K562 (cell line): ENCODE data around the gene RFESD. TPM values are rescaled to one million over a fixed set of nuclear protein-coding genes. Genes with fewer than 3 reads are reported as not detected.

Source experiments
- ARID1B ChIP-seq: fragments of 450-650 bp; IDR thresholded peaks from 2 replicates; pipeline ENCODE4 v1.6.1; 2016; ENCODE audit warnings: antibody characterized with exemption, mild to moderate bottlenecking, inconsistent platforms
- FOSL1 ChIP-seq: fragments of 200-800 bp; sonication (Bioruptor generic); conservative IDR thresholded peaks from 2 replicates; pipeline ENCODE4 v1.6.1; 2016; ENCODE audit warnings: missing genetic modification characterization, missing compliant biosample characterization
- ILF3 ChIP-seq: fragments of 450-650 bp; IDR thresholded peaks from 2 replicates; pipeline ENCODE4 v1.6.1; 2018; ENCODE audit warnings: antibody characterized with exemption, mild to moderate bottlenecking, moderate library complexity, borderline replicate concordance
- MAFK ChIP-seq: IDR thresholded peaks from 2 replicates; pipeline ENCODE4 v1.6.1; 2011; ENCODE audit warnings: low read length, improper control_type of control experiment
- SAFB ChIP-seq: fragments of 200-400 bp; formaldehyde crosslinking; IDR thresholded peaks from 2 replicates; pipeline ENCODE4 v1.6.1; 2017; ENCODE audit warnings: low read depth, low read length, borderline replicate concordance
- TEAD4 ChIP-seq, 2 experiments: sonication (generic) in 1 of 2; formaldehyde crosslinking in 1 of 2; IDR thresholded peaks; 2 replicates each; pipeline versions ENCODE4 v1.6.1 to v1.8.0; 2012 to 2022; ENCODE audit warnings: borderline replicate concordance in 1 of 2, inconsistent platforms in 1 of 2, low read length in 1 of 2, mild to moderate bottlenecking in 1 of 2, missing genetic modification reagents in 1 of 2
- ZNF589 ChIP-seq: fragments of 200-800 bp; sonication (Bioruptor generic); IDR thresholded peaks from 2 replicates; pipeline ENCODE4 v1.6.1; 2016; ENCODE audit warnings: low read depth, missing genetic modification characterization, missing compliant biosample characterization
- polyA plus RNA-seq, 8 experiments: library from polyadenylated mRNA; depleted of rRNA in 4 of 8; stranded (reverse) in 5 of 8; unstranded in 3 of 8; fragments of >200 nt; fragmentation: Nextera tagmentation in 2 of 8; fragmentation: Illumina TruSeq in 1 of 8; extraction: Ambion mirVana in 2 of 8; extraction: Trizol in 1 of 8; gene quantifications; 2 replicates each; pipeline versions ENCODE4 v1.2.1 to v1.2.3, GENCODE V29; 2011 to 2014; ENCODE audit warnings: inconsistent platforms in 1 of 8, missing spikeins in 1 of 8
- total RNA-seq, 7 experiments: library from RNA; depleted of rRNA in 6 of 7; stranded (reverse); fragments of >200 nt in 6 of 7; fragmentation: Illumina TruSeq in 2 of 7; extraction: Trizol in 2 of 7; gene quantifications; 2 replicates each; pipeline versions ENCODE4 v1.2.1 to v1.2.3, GENCODE V29; 2011 to 2021; ENCODE audit warnings: low replicate concordance in 1 of 7
- TF ChIP-seq, protein P1 (sequence below), 2 experiments: fragments of 450-650 bp in 1 of 2; sonication (generic) in 1 of 2; formaldehyde crosslinking in 1 of 2; IDR thresholded peaks; 2 replicates each; pipeline versions ENCODE4 v1.7.1 to v1.9.0; 2016 to 2022; ENCODE audit warnings: inconsistent platforms in 1 of 2, mild to moderate bottlenecking in 1 of 2, missing genetic modification reagents in 1 of 2
- TF ChIP-seq, protein P2 (sequence below), 2 experiments: fragments of 450-650 bp; IDR thresholded peaks; 2 replicates each; pipeline ENCODE4 v1.6.1; 2016
- TF ChIP-seq, protein P3 (sequence below): fragments of 450-650 bp; formaldehyde crosslinking; IDR thresholded peaks from 2 replicates; pipeline ENCODE4 v1.4.0; 2020; ENCODE audit warnings: mild to moderate bottlenecking, mixed read lengths
- TF ChIP-seq, protein P4 (sequence below): fragments of 250-450 bp; sonication (Bioruptor Pico); IDR thresholded peaks from 2 replicates; pipeline ENCODE4 v1.4.0; 2020; ENCODE audit warnings: borderline replicate concordance

Gene RFESD
- total and polyA plus RNA-seq, 9 of the 15 experiments (the other 6 are each of a cell fraction or from before 2014, with no cell fraction given) = 62.3 to 600 (median 140) TPM

DNA sequence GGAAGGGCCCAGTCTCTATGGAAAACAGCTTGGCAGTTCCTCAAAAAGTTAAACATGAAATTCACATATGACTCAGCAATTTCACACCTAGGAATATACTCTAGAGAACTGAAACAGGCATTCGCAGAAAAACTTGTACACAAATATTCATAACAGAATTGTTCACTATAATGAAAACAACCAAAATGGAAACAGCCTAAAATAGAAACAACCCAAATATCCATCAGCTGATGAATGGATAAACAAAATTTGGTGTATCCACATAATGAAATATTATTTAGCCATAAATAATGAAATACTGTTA lies 31.5 kb upstream of the RFESD start (continued):
- TF ChIP-seq, protein P1, sequence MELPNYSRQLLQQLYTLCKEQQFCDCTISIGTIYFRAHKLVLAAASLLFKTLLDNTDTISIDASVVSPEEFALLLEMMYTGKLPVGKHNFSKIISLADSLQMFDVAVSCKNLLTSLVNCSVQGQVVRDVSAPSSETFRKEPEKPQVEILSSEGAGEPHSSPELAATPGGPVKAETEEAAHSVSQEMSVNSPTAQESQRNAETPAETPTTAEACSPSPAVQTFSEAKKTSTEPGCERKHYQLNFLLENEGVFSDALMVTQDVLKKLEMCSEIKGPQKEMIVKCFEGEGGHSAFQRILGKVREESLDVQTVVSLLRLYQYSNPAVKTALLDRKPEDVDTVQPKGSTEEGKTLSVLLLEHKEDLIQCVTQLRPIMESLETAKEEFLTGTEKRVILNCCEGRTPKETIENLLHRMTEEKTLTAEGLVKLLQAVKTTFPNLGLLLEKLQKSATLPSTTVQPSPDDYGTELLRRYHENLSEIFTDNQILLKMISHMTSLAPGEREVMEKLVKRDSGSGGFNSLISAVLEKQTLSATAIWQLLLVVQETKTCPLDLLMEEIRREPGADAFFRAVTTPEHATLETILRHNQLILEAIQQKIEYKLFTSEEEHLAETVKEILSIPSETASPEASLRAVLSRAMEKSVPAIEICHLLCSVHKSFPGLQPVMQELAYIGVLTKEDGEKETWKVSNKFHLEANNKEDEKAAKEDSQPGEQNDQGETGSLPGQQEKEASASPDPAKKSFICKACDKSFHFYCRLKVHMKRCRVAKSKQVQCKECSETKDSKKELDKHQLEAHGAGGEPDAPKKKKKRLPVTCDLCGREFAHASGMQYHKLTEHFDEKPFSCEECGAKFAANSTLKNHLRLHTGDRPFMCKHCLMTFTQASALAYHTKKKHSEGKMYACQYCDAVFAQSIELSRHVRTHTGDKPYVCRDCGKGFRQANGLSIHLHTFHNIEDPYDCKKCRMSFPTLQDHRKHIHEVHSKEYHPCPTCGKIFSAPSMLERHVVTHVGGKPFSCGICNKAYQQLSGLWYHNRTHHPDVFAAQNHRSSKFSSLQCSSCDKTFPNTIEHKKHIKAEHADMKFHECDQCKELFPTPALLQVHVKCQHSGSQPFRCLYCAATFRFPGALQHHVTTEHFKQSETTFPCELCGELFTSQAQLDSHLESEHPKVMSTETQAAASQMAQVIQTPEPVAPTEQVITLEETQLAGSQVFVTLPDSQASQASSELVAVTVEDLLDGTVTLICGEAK (IDR thresholded peaks at IDR 0.05) = peak; percentile 10; the same call in 1 of the 2 replicates
- TF ChIP-seq, protein P1 (CRISPR knock-in tag; IDR thresholded peaks at IDR 0.05) = no peak
- TF ChIP-seq SAFB (no peak), FOSL1 (no peak), MAFK (peak; percentile 92), ARID1B (0 out of 2 replicates have a peak, but pooled peaks have one; percentile 42), ILF3 (no peak), TEAD4 (IDR thresholded peaks at IDR 0.05; ENCODE audit: low read length) (no peak), TEAD4 (CRISPR knock-in tag; IDR thresholded peaks at IDR 0.05; ENCODE audit: borderline replicate concordance) (no peak), ZNF589 (CRISPR knock-in tag) (no peak)
- TF ChIP-seq, protein P2, sequence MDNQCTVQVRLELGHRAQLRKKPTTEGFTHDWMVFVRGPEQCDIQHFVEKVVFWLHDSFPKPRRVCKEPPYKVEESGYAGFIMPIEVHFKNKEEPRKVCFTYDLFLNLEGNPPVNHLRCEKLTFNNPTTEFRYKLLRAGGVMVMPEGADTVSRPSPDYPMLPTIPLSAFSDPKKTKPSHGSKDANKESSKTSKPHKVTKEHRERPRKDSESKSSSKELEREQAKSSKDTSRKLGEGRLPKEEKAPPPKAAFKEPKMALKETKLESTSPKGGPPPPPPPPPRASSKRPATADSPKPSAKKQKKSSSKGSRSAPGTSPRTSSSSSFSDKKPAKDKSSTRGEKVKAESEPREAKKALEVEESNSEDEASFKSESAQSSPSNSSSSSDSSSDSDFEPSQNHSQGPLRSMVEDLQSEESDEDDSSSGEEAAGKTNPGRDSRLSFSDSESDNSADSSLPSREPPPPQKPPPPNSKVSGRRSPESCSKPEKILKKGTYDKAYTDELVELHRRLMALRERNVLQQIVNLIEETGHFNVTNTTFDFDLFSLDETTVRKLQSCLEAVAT (IDR thresholded peaks at IDR 0.05) = no peak
- TF ChIP-seq, protein P3, sequence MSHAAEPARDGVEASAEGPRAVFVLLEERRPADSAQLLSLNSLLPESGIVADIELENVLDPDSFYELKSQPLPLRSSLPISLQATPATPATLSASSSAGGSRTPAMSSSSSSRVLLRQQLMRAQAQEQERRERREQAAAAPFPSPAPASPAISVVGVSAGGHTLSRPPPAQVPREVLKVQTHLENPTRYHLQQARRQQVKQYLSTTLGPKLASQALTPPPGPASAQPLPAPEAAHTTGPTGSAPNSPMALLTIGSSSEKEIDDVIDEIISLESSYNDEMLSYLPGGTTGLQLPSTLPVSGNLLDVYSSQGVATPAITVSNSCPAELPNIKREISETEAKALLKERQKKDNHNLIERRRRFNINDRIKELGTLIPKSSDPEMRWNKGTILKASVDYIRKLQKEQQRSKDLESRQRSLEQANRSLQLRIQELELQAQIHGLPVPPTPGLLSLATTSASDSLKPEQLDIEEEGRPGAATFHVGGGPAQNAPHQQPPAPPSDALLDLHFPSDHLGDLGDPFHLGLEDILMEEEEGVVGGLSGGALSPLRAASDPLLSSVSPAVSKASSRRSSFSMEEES (CRISPR knock-in tag) = no peak
- TF ChIP-seq, protein P4, sequence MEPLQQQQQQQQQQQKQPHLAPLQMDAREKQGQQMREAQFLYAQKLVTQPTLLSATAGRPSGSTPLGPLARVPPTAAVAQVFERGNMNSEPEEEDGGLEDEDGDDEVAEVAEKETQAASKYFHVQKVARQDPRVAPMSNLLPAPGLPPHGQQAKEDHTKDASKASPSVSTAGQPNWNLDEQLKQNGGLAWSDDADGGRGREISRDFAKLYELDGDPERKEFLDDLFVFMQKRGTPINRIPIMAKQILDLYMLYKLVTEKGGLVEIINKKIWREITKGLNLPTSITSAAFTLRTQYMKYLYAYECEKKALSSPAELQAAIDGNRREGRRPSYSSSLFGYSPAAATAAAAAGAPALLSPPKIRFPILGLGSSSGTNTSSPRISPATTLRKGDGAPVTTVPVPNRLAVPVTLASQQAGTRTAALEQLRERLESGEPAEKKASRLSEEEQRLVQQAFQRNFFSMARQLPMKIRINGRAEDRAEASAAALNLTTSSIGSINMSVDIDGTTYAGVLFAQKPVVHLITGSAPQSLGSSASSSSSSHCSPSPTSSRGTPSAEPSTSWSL (CRISPR knock-in tag) = no peak
